ENCODE measurements around the gene SLC35C1. TPM values are rescaled to one million over a fixed set of nuclear protein-coding genes. Genes with fewer than 3 reads are reported as not detected.

The SLC35C1 gene
- total and polyA plus RNA-seq, 9 of the 15 experiments (the other 6 are each of a cell fraction or from before 2014, with no cell fraction given) = 0.65 to 13.1 (median 2.4) TPM

DNA sequence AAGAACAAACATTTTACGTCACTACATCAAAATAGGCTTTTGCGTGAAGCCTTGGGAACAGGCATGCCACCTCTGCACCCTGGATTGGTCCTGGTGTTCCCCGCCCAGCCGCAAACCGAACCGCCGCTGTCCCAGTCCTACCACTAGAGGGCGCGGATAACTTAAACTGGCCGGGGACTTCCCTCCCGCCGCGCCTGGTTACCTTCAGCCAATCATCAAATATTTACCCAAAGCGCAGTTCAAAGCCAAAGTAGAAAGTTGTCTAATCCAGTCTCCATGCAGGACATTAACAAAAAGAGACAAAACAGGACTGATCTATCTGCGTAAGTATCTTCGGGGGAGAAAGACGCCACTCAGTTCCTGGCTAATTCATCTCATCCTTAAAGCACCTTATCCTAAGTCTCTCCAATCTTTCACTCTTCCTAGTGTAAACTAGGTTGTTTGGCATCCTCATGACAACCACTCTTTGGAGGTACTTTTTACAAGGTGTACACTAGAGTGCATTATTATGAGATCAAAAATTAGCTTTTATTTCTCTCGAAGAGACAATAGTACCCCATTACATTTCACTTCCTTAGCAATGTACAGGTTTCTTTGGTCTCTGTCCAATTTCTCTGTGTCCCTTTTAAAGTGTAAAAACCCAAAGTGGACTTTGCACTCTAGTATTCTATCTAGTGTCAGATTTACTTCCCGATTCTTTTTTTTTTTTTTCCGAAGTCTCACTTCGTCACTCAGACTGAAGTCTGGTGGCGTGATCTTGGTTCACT is 38.4 kb downstream of the SLC35C1 start (continued):
- TF ChIP-seq, protein P1, sequence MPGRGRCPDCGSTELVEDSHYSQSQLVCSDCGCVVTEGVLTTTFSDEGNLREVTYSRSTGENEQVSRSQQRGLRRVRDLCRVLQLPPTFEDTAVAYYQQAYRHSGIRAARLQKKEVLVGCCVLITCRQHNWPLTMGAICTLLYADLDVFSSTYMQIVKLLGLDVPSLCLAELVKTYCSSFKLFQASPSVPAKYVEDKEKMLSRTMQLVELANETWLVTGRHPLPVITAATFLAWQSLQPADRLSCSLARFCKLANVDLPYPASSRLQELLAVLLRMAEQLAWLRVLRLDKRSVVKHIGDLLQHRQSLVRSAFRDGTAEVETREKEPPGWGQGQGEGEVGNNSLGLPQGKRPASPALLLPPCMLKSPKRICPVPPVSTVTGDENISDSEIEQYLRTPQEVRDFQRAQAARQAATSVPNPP (IDR thresholded peaks at IDR 0.05; ENCODE audit: borderline replicate concordance, insufficient read depth, insufficient read length) = no peak
- no peak for TF ChIP-seq NCOA4 (IDR thresholded peaks at IDR 0.05; ENCODE audit: partially characterized antibody)
- TF ChIP-seq, protein P2, sequence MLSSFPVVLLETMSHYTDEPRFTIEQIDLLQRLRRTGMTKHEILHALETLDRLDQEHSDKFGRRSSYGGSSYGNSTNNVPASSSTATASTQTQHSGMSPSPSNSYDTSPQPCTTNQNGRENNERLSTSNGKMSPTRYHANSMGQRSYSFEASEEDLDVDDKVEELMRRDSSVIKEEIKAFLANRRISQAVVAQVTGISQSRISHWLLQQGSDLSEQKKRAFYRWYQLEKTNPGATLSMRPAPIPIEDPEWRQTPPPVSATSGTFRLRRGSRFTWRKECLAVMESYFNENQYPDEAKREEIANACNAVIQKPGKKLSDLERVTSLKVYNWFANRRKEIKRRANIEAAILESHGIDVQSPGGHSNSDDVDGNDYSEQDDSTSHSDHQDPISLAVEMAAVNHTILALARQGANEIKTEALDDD (IDR thresholded peaks at IDR 0.05) = peak; percentile 92
- no peak for TF ChIP-seq CHD4 (IDR thresholded peaks at IDR 0.05; ENCODE audit: insufficient read depth, insufficient replicate concordance, low read depth, low read length, poor library complexity, severe bottlenecking)
- TF ChIP-seq SMARCB1 (IDR thresholded peaks at IDR 0.05; ENCODE audit: insufficient read length, low read depth) = no peak
- TF ChIP-seq PHB (CRISPR knock-in tag; IDR thresholded peaks at IDR 0.05) = no peak
- peak; percentile 45; the same call in 1 of the 2 replicates for TF ChIP-seq JUND (IDR thresholded peaks at IDR 0.05; ENCODE audit: borderline replicate concordance, low read depth, low read length)
- no peak; the same call in 2 of the 3 replicates for TF ChIP-seq JUND (tag; IDR thresholded peaks at IDR 0.05; ENCODE audit: borderline replicate concordance, low read depth, low read length)
- peak in 1 of 2 experiments; percentile 57; a peak in 1 of 4 replicates for TF ChIP-seq TEAD1 (CRISPR knock-in tag; IDR thresholded peaks at IDR 0.05)
- peak; percentile 45; the same call in 1 of the 2 replicates for TF ChIP-seq CREM (IDR thresholded peaks at IDR 0.05; ENCODE audit: low read depth)
- 0 out of 2 replicates have a peak, but pooled peaks have one; percentile 53 for TF ChIP-seq ATF7 (IDR thresholded peaks at IDR 0.05)
- 0 out of 2 replicates have a peak, but pooled peaks have one; percentile 20 for TF ChIP-seq KHSRP (IDR thresholded peaks at IDR 0.05)
- no peak for TF ChIP-seq NFIC (IDR thresholded peaks at IDR 0.05)
- TF ChIP-seq MAZ (CRISPR knock-in tag; conservative IDR thresholded peaks at IDR 0.05 in 1 of 2, IDR thresholded peaks at IDR 0.05 in 1 of 2) = peak in 1 of 2 experiments; percentile 81; a peak in 2 of 4 replicates
- TF ChIP-seq ZNF75A (CRISPR knock-in tag; IDR thresholded peaks at IDR 0.05) = no peak
- TF ChIP-seq ZBTB1 (CRISPR knock-in tag; IDR thresholded peaks at IDR 0.05; ENCODE audit: borderline replicate concordance, low read depth) = no peak
- peak; percentile 3 to 27; a peak in 1 of 4 replicates for TF ChIP-seq NRF1 (conservative IDR thresholded peaks at IDR 0.05 in 1 of 2, IDR thresholded peaks at IDR 0.05 in 1 of 2)
- TF ChIP-seq, protein P3, sequence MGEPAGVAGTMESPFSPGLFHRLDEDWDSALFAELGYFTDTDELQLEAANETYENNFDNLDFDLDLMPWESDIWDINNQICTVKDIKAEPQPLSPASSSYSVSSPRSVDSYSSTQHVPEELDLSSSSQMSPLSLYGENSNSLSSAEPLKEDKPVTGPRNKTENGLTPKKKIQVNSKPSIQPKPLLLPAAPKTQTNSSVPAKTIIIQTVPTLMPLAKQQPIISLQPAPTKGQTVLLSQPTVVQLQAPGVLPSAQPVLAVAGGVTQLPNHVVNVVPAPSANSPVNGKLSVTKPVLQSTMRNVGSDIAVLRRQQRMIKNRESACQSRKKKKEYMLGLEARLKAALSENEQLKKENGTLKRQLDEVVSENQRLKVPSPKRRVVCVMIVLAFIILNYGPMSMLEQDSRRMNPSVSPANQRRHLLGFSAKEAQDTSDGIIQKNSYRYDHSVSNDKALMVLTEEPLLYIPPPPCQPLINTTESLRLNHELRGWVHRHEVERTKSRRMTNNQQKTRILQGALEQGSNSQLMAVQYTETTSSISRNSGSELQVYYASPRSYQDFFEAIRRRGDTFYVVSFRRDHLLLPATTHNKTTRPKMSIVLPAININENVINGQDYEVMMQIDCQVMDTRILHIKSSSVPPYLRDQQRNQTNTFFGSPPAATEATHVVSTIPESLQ (CRISPR knock-in tag; IDR thresholded peaks at IDR 0.05) = no peak
- no peak for TF ChIP-seq YY1 (IDR thresholded peaks at IDR 0.05; ENCODE audit: borderline replicate concordance in 1 of 3, control insufficient read depth in 1 of 3, extremely low read depth in 1 of 3, insufficient read depth in 3 of 3, insufficient read length in 1 of 3, insufficient replicate concordance in 2 of 3, low read depth in 1 of 3, low read length in 2 of 3)
- TF ChIP-seq XRCC5 (IDR thresholded peaks at IDR 0.05; ENCODE audit: low read depth, low read length) = peak; percentile 93
- TF ChIP-seq JUNB (CRISPR knock-in tag; conservative IDR thresholded peaks at IDR 0.05) = no peak
- TF ChIP-seq SNRNP70 (optimal IDR thresholded peaks at IDR 0.05; ENCODE audit: low read depth, low read length) = no peak

Data from K562 (cell line).